Memory B cell (primary cell): Measurements from ENCODE around the gene KRTAP1-1.
"Not testable (repeated sequence)": the region's sequence is repeated elsewhere in the genome, so short reads cannot be mapped to it uniquely, and the experiment has no call there.

Experiments
- ATAC-seq: fragments of 150-1000 bp; cut with Tn5 transposase; 2 replicates; pipeline ENCODE4 v1.10.0; 2021; ENCODE audit warnings: low read depth, mild to moderate bottlenecking, moderate library complexity
- DNase-seq, 2 donors: peaks; one replicate each; pipeline ENCODE4 v3.0.0; 2022; ENCODE audit warnings: low spot score in 2 of 2
- H3K27ac Mint-ChIP-seq: one replicate; pipeline ENCODE4 v1.8.0; 2022; ENCODE audit warnings: mild to moderate bottlenecking, moderate library complexity, mixed read lengths
- H3K27me3 Mint-ChIP-seq: one replicate; pipeline ENCODE4 v1.8.0; 2022; ENCODE audit warnings: mixed read lengths
- H3K36me3 Mint-ChIP-seq: one replicate; pipeline ENCODE4 v1.8.0; 2022; ENCODE audit warnings: mild to moderate bottlenecking, mixed read lengths
- H3K4me1 Mint-ChIP-seq: one replicate; pipeline ENCODE4 v1.8.0; 2022; ENCODE audit warnings: mixed read lengths
- H3K4me3 Mint-ChIP-seq: one replicate; pipeline ENCODE4 v1.8.0; 2022; ENCODE audit warnings: mild to moderate bottlenecking, moderate library complexity, mixed read lengths
- H3K9me3 Mint-ChIP-seq: one replicate; pipeline ENCODE4 v1.8.0; 2022; ENCODE audit warnings: mixed read lengths

Gene KRTAP1-1

GRCh38 chr17:41042953-41043352 lies 1.7 kb upstream of the KRTAP1-1 start:
- ATAC-seq (no peak), DNase-seq (no peak)
- Mint-ChIP-seq H3K36me3 (peaks cover 4% of the 10 kb centered on the region), H3K27me3 (peaks cover 13% of the 10 kb centered on the region), H3K4me1 (peaks cover 2% of the 10 kb centered on the region), H3K9me3 (peaks cover 7% of the 10 kb centered on the region), H3K4me3 (no peak overlapping the region), H3K27ac (no peak overlapping the region)

- ATAC-seq, result no peak
- H3K9me3 Mint-ChIP-seq, result peaks cover 3% of the 10 kb centered on the region
- H3K27ac Mint-ChIP-seq, result no peak overlapping the region
- DNase-seq, result no peak
- no peaks in the 10 kb centered on the region for H3K36me3 Mint-ChIP-seq
- H3K4me1 Mint-ChIP-seq, result no peaks in the 10 kb centered on the region
- no peak overlapping the region for H3K4me3 Mint-ChIP-seq
- H3K27me3 Mint-ChIP-seq, result peaks cover 5% of the 10 kb centered on the region
These were observed 3.3 kb downstream of the KRTAP1-1 start for GRCh38 chr17:41037853-41038350.

DNA sequence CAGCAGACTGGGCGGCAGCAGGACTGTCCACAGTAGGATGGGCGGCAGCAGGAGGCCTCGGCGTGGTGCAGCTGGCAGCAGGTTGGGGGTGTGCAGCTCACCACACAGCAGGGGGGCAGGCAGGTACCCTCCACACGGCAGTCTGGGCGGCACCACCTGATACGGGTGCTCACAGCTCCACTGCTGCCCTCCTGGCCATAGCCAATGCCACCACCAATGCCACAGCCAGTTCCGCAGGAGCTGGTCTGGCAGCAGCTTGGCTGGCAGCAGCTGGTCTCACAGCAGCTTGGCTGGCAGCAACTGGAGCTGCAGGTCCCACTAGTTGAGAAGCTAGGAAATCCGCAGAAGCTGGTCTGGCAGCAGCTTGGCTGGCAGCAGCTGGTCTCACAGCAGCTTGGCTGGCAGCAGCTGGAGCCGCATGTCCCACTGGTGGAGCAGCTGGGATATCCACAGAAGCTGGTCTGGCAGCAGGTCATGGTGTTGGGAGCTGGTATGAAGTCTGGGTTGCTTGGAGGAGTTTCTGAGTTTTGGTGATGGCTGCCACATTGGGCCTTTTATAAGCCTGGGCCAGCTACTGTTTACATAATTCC lies 6.8 kb downstream of the KRTAP1-1 start, which contains the start of gene KRTAP1-3:
KRTAP1-3 (minus strand) TSS at position 529 of the 590 bp plus-strand sequence; CDS start at position 476, 53 bp downstream.
- H3K9me3 Mint-ChIP-seq, H3K27me3 Mint-ChIP-seq, H3K36me3 Mint-ChIP-seq, DNase-seq, ATAC-seq, H3K4me3 Mint-ChIP-seq, H3K4me1 Mint-ChIP-seq, H3K27ac Mint-ChIP-seq: not testable (repeated sequence)

DNA sequence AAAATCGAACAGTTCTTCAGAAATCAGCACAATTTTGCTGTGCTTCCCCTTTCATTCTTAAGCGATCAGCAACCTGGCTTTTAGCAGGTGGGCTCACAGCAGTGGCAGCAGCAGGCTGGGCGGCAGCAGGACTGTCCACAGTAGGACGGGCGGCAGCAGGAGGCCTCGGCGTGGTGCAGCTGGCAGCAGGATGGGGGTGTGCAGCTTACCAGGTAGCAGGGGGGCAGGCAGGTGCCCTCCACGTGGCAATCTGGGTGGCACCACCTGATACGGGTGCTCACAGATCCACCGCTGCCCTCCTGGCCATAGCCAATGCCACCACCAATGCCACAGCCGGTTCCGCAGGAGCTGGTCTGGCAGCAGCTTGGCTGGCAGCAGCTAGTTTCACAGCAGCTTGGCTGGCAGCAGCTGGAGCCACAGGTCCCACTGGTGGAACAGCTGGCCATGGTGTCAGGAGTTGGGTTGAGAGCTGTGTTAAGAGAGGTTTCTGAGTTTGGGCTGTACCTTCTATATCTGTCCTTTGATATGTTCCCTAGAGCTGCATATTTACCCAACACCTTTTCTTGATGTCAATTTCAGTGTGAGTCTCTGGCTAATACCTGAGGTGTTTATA lies 11.5 kb downstream of the KRTAP1-1 start, which contains the start of gene KRTAP1-4:
KRTAP1-4 (minus strand) TSS at position 563 of the 613 bp plus-strand sequence; CDS start at position 446, 117 bp downstream.
- Mint-ChIP-seq H3K4me1 (no peaks in the 10 kb centered on the region), H3K36me3 (no peaks in the 10 kb centered on the region), H3K4me3 (no peak within 1 kb of the TSS), H3K27ac (no peak within 1 kb of the TSS), H3K9me3 (no peaks in the 10 kb centered on the region), H3K27me3 (peaks cover 8% of the 10 kb centered on the region)
- ATAC-seq, result no peak
- DNase-seq, result no peak

DNA sequence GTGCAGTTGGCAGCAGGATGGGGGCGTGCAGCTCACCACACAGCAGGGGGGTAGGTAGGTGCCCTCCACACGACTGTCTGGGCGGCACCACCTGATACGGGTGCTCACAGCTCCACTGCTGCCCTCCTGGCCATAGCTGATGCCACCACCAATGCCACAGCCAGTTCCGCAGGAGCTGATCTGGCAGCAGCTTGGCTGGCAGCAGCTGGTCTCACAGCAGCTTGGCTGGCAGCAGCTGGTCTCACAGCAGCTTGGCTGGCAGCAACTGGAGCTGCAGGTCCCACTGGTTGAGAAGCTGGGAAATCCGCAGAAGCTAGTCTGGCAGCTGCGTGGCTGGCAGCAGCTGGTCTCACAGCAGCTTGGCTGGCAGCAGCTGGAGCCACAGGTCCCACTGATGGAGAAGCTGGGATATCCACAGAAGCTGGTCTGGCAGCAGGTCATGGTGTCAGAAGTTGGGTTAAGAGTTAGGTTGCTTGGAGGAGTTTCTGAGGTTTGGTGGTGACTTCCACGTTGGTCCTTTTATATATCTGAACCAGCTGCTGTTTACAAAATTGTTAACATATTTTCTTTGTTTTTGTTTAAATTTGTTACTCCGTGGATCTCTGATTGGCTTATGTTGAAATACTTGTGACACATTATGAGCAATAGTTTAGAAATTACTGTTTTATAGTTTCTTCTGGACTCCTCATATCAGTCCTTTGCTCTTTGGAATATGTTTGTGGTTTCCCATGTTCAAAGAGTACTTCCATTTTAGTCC lies 14.4 kb downstream of the KRTAP1-1 start, which contains the start of gene KRTAP1-5:
KRTAP1-5 (minus strand) TSS at position 494 of the 757 bp plus-strand sequence; CDS start at position 441, 53 bp downstream.
- Mint-ChIP-seq H3K4me3 (no peak within 1 kb of the TSS), H3K4me1 (no peaks in the 10 kb centered on the region), H3K27ac (no peak within 1 kb of the TSS), H3K27me3 (peaks cover 13% of the 10 kb centered on the region), H3K36me3 (no peaks in the 10 kb centered on the region), H3K9me3 (peaks cover 2% of the 10 kb centered on the region)
- DNase-seq (no peak), ATAC-seq (no peak)

GRCh38 chr17:41024697-41025096 lies 16.6 kb downstream of the KRTAP1-1 start:
- no peaks in the 10 kb centered on the region for H3K36me3 Mint-ChIP-seq
- ATAC-seq, result no peak
- H3K27ac Mint-ChIP-seq, result no peak overlapping the region
- DNase-seq, result no peak
- H3K4me1 Mint-ChIP-seq, result no peaks in the 10 kb centered on the region
- H3K4me3 Mint-ChIP-seq, result no peak overlapping the region
- H3K27me3 Mint-ChIP-seq, result peaks cover 13% of the 10 kb centered on the region
- peaks cover 6% of the 10 kb centered on the region for H3K9me3 Mint-ChIP-seq

DNA sequence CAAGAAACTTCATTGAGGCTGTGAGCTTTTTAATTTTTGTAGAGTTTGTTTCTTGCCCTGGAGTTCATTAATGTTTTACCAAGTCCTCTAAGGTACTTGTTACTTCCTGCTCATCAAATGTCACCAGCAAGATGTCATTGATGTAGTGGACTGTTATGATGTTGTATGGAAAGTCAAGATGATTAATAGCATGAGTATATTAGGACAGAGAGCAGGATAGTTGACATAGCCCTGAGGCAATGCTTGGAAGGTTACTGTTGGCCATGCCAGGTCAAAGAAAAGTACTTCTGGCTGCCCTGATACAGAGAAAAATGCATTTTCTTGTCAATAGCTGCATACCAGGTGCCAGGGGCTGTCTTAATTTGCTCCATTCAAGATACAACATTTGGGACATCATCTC lies 20.9 kb downstream of the KRTAP1-1 start:
- H3K4me1 Mint-ChIP-seq, result peaks cover 2% of the 10 kb centered on the region
- H3K9me3 Mint-ChIP-seq, result peaks cover 6% of the 10 kb centered on the region
- no peak overlapping the region for H3K4me3 Mint-ChIP-seq
- no peak overlapping the region for H3K27ac Mint-ChIP-seq
- peaks cover 11% of the 10 kb centered on the region for H3K27me3 Mint-ChIP-seq
- H3K36me3 Mint-ChIP-seq, result no peaks in the 10 kb centered on the region
- no peak for DNase-seq
- no peak for ATAC-seq

GRCh38 chr17:41019415-41019814 lies 21.8 kb downstream of the KRTAP1-1 start:
- Mint-ChIP-seq H3K36me3 (no peaks in the 10 kb centered on the region), H3K9me3 (peaks cover 6% of the 10 kb centered on the region), H3K27me3 (peaks cover 10% of the 10 kb centered on the region), H3K27ac (no peak overlapping the region), H3K4me3 (no peak overlapping the region), H3K4me1 (peaks cover 2% of the 10 kb centered on the region)
- ATAC-seq, result no peak
- DNase-seq, result no peak

DNA sequence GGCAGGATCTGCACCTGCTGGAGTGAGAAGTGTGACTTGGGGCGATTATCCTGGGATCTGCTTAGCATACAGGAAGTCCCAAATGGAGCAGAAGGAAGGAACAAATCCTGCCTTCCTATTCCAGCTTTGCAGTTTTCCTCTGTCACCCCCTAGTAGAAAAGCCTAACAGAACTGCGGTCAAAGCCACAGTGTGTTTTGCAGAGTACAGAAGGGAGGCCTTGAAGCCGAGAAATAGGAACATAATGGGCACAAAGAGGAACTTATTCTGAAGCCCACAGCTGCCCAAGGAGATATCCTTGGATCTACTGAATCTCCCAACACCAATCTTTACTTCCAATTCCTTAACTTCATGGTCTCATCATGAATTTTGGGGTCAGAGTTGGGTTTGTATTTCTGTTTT lies 22.7 kb downstream of the KRTAP1-1 start:
- ATAC-seq (no peak), DNase-seq (no peak)
- H3K27ac Mint-ChIP-seq, result no peak overlapping the region
- H3K36me3 Mint-ChIP-seq, result no peaks in the 10 kb centered on the region
- H3K9me3 Mint-ChIP-seq, result peaks cover 6% of the 10 kb centered on the region
- H3K27me3 Mint-ChIP-seq, result peaks cover 10% of the 10 kb centered on the region
- H3K4me3 Mint-ChIP-seq, result no peak overlapping the region
- H3K4me1 Mint-ChIP-seq, result peaks cover 2% of the 10 kb centered on the region

- ATAC-seq (no peak), DNase-seq (no peak)
- Mint-ChIP-seq H3K27me3 (peaks cover 10% of the 10 kb centered on the region), H3K9me3 (peaks cover 4% of the 10 kb centered on the region), H3K36me3 (no peaks in the 10 kb centered on the region), H3K4me3 (no peak overlapping the region), H3K27ac (no peak overlapping the region), H3K4me1 (peaks cover 2% of the 10 kb centered on the region)
These were observed 24.6 kb downstream of the KRTAP1-1 start for GRCh38 chr17:41016578-41017215.

DNA sequence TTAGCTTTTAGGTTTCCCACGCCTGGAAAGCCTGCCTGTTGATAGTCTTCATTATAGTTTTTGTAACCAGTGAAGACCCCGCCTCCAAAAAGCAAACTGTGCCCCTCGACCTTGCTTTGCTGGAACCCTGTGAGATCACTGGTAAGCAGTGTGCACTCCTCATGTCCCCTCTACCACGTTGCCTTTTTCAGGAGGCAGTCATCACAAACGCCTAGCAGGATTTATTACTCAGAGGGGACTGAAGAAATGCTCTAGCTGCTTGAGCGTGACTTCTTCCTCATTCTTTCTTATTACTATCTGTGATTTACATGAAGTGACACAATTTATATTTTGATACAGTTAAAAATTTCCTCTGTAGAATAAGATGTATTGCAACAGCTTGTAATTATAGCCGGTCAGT lies 25.8 kb downstream of the KRTAP1-1 start:
- H3K9me3 Mint-ChIP-seq, result no peaks in the 10 kb centered on the region
- H3K27ac Mint-ChIP-seq, result no peak overlapping the region
- ATAC-seq (no peak), DNase-seq (no peak)
- H3K4me3 Mint-ChIP-seq, result no peak overlapping the region
- no peaks in the 10 kb centered on the region for H3K36me3 Mint-ChIP-seq
- peaks cover 12% of the 10 kb centered on the region for H3K27me3 Mint-ChIP-seq
- H3K4me1 Mint-ChIP-seq, result peaks cover 2% of the 10 kb centered on the region

- no peak for DNase-seq
- Mint-ChIP-seq H3K27me3 (peaks cover 14% of the 10 kb centered on the region), H3K4me3 (no peak overlapping the region), H3K36me3 (no peaks in the 10 kb centered on the region), H3K4me1 (peaks cover 2% of the 10 kb centered on the region), H3K27ac (no peak overlapping the region), H3K9me3 (no peaks in the 10 kb centered on the region)
- ATAC-seq, result no peak
These were observed 27.6 kb downstream of the KRTAP1-1 start for GRCh38 chr17:41013606-41014005.

- no peak for ATAC-seq
- no peaks in the 10 kb centered on the region for H3K36me3 Mint-ChIP-seq
- peaks cover 2% of the 10 kb centered on the region for H3K4me1 Mint-ChIP-seq
- no peak overlapping the region for H3K27ac Mint-ChIP-seq
- no peak overlapping the region for H3K4me3 Mint-ChIP-seq
- H3K27me3 Mint-ChIP-seq, result peaks cover 14% of the 10 kb centered on the region
- H3K9me3 Mint-ChIP-seq, result no peaks in the 10 kb centered on the region
- DNase-seq, result no peak
These were observed 28.1 kb downstream of the KRTAP1-1 start for GRCh38 chr17:41013181-41013580.
